Ureter (tissue), 1 donor: ENCODE measurements around the gene FOXL2. TPM values are rescaled to one million over a fixed set of nuclear protein-coding genes. Genes with fewer than 3 reads are reported as not detected.
"Not testable (repeated sequence)": the region's sequence is repeated elsewhere in the genome, so short reads cannot be mapped to it uniquely, and the experiment has no call there.

ENCODE experiments used
- DNase-seq: peaks from one replicate; pipeline ENCODE4 v3.0.0-alpha.2; 2020; ENCODE audit warnings: low spot score
- total RNA-seq: library from RNA; stranded (reverse); gene quantifications from one replicate; pipeline ENCODE4 v1.2.4, GENCODE V29; 2023
- donor health status: DM: yes; HTN: yes; CAD: no.

FOXL2 gene
- total RNA-seq, 1 donor from 2014 or later = not detected

DNA sequence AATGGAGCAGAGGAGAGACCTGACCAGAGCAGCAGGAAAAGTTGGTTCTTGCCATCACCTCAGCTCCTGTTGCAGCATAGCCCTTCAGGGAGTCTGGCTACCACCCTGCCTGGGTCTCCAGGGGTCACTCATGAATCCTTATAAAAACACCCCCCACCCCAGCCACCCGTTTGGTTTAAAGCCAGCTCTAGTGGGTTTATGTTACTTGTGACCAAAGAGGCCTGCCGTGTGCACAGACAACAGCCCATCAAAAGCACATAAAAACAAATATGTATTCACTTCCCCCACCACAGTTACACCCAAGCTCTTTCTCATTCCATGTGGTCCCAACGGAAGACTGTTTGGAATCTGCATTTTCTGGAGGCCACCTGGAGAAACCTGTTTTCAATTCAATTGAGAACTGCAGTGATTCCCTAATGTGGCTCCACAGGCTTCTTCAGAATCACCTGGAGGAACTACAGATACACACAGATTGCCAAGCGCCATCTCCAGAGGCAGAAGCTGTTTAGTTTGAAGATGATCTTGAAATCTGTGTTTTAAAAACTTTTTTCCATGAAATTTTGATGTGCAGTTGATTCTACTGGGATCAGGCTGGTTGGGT, 13.8 kb downstream of the FOXL2 start:
- DNase-seq = no peak

DNA sequence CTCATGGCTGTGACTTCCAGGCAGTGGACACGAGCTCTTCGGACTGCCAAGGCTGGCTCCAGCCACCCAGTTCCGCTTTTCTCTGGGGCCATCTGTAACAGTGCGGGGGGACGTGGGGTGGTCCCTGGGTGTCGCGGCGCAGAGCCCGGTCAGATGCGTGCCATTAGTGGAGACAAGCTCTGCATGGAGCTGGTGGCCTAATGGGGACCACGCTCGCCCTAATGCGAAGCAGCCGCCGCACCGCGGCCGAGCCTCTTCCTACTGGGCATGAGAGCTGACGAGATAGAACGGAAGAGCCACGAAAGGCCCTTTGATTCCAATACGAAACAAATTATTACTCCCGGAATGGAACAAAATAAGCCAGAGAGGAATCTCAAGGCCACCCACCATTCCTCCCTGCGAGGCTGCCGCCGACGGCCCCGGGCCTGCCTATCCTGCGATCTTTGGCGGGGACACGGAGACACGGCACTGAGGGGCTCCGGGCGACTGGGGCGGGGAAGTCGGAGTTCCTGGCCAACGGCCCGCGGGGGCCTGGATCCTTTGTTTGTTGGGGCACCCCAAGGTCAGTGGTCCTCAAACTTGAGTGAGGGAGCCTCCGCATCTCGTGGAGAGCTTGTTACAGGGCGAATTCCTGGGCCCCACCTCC, 18.1 kb downstream of the FOXL2 start:
- DNase-seq = no peak

DNA sequence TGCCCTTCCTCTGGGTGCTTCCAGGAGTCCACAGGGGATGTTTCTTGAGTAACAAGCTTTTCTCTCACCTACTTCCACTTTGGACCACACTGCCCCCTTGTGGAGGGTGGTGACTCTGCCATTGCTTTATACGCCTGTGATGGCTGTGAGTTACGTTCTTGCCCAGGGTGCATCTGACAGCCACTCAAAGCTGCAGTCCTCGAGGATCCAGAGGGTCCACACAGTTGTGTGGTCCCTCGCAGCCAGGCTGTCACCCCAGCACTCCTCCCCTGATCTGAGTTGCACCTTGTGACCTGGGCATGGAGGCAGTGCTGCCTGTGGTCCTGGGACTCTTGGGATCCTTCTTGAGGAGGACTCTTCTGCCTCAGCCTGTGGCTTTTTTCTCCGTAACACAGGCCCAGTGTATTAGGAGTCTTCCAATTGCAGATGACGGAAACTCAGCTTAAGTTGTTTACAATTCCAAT, 23.4 kb downstream of the FOXL2 start:
- DNase-seq = peak; percentile 85

DNA sequence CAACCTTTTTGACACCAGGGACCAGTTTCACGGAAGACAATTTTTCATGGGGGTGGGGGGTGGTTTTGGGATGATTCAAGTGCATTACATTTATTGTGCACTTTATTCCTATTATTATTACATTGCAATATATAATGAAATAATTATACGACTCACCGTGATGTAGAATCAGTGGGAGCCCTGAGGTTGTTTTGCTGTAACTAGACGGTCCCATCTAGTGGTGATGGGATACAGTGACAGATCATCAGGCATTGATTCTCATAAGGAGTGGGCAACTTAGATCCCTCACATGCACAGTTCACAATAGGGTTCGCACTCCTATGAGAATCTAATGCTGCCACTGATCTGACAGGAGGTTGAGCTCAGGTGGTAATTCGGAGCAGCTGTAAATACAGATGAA, 24.5 kb downstream of the FOXL2 start:
- not testable (repeated sequence) for DNase-seq

DNA sequence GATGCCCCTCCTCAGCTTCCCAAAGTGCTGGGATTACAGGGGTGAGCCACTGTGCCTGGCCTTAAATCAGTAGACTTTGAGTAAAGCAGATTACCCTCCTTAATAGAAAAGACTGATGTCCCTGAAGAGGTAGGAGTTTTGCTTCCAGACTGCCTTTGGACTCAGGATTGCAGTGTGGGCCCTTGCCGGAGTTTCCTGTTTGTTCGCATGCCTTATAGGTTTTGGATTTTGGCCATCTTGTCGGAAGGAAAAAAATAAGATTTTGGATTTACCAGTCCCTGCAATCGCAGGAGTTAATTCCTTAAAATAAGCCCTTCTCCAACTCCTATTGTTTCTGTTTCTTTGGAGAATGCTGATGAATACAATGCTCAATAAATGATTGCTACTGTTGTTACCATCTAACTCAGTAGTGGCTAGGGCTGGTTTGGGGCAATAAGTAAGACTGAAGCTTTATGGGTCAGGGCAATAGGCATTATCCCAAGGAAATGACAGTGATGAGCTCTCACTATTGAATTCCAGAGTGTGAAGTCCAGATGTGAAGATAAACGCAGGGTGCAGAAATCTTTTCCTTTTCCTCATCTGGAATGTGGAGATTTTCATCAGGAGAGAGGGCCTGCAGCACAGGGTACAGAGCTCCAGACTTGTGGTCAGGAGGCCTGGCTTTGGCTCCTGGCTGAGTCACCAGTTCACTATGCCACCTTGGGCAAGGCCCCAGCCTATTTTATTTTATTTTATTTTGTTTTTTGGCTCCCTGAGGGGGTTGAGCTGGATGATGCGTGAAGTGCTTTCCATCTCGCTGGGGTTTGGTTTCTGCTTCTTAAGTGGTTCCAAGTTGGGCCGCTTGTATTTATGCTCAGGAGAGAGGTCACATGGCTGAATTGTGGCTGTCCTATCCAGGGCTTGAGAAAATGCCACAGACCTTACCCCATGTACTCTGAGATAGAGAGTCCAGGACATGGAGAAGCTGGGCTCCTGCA, 25.3 kb downstream of the FOXL2 start:
- no peak for DNase-seq

DNA sequence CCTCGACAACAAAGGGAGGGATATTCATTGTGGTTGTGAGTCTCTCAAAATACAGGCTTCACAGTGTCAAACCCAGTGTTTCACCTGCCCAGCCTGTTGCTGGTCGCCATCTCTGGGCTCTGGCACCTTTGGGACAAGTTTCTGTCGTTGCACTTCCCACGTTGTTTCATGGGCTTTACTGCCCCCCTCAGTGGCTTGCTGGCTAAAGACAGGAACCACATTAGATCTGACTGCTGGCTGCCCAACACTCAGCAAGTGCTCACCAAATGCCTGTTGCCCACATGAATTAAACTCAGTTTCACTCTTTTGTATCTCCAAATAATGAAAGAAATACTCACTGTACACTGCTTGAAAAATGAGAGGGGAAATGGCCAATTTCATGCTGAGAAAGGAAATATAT, 27.6 kb downstream of the FOXL2 start:
- no peak for DNase-seq

DNA sequence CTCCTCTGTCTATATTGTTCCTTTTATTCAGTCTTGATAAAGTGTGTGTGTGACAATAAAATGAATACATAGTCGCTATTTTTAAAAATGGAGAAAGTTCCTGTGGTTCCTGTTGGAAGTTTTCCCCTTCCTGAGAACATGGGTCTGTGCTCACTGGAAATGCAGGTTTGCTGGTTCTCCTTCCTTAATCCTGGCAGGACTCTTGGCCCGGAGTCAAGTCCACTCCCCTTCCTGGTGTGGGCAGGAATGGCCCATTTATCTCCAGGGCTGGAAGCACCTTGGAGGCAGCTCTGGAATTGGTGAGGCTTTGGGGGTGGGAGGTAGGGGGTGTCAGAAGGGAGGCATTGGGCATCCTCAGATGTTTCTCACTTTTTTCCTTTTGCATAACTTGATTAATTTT, 30.1 kb downstream of the FOXL2 start:
- DNase-seq = no peak

DNA sequence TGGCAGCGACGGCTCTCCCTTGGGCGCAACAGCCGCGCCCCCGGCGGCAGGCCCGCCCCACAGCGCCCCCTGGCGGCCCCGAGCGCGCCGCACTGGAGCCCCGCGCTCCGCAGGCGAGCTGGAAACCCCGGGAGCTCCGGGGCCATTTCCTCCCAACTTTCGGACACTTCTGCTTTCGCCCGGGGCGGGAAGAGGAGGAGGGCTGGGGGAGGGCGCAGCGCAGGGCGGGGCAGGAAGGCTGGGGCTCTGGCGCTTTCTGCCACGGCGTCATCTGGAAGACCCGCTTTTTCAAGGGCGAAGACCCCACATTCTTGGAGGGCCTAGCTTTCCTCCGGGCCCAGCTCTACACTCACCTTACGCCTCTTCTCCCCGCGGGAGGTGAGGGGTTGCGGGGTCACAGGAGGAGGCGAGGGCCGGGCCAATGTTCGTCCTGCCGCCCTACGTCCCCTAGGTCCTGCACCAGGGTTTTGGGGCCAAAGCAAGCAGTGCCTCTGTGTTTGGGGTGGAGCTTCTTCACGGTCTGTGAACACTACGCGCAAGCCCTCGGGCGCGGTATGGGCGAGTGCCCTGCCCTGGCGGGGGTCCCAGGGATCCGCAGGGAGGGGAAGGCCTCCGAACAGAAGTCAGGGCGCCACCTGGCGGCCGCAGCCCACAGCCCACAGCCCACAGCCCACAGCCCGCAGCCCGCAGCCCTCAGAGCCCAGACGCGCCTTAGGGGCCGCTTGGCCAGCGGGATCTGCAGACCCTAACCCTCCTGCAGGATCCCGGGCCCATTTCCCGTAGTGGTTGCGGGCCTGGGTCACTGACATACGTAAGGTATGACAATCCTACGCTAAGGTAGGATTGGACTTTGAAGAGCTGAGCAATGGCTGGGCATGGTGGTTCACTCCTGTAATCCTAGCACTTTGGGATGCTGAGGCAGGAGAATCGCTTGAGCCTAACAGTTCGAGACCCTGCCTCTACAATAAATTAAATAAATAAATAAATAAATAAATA, 31.1 kb downstream of the FOXL2 start:
- DNase-seq = peak; percentile 94

DNA sequence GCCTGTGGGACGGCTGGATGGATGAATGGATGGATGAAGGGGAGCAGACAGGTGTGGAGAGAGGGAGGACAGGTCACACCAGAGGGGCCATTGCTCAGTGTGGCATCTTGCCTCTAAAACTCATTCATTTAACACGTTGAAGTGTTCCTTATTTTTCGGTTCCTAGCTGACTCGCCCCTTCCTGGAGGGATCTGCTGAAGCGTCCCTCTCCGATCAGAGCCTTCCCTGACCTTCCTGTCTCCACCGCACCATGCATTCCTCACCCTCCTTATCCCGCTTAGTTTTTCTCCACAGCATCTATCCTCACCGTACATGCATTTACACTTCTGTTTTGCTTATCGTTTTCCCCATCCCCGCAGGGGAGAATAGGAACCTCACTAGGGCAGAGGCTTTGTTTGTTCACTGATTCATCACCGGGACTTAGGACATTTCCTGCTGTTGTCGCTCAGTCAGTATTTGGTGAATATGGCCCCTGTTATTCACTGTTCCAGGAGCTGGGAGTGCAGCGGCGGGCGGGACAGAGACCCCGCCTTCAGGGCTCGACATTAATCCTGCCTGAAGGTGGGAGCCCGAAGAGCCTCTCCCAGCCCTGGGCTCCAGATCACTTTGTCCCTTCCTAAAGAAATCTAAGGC, 32.0 kb downstream of the FOXL2 start:
- DNase-seq = peak; percentile 59

DNA sequence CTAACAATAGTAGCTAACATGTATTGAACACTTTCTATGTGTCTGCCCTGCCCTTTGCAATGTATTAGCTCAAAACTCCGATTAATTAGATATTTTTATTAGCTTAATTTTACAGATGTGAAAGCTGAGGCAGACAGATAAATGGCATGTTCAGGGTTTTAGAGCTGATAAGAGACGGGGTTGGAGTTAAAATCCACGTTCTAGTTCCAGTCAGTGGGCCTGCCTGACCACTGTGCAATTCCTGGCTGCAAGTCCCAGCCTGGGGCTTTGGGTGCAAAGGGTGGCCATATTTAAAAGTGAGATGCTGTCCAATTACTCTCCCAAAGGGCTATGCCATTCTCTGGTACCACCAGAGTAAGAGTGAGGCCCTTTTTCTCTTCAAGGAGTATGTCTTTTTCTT, 33.2 kb downstream of the FOXL2 start:
- no peak for DNase-seq

DNA sequence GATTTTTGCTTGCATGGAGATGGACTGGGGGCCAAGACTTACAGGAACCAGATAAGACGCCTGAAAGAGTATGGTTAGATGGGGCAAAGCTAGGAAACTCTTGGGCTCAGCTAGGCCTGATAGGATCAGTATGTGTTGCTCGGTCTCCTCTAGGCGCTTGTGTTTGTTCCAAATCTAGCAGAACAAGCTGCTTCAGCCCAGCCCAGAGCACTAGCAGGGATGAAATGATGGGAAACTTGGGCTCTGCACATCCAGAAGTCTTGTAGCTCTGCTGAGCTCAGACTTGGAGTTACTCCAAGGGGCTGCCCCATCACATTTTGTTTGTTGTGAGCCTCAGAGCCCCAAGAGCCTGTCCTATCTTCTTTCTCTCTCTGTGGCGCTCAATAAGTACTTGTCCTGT, 34.7 kb downstream of the FOXL2 start:
- no peak for DNase-seq

DNA sequence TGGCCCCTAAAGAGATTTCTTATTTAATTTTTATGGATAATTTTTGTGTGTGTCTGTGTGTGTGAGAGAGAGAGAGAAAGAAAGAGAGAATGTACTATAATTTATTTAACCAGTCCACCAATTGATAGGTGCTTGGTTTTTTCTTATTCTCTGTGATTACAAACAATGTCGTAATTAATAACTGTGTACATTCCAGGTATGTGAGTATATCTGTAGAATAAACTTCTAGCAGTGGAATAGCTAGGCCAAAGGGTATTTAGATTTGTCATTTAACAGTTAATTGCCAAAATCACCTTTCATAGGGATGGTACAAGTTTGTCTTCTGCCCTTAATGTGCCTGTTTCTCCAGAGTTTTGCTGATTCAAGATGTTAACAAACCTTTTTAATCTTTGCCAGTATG, 35.3 kb downstream of the FOXL2 start:
- no peak for DNase-seq

DNA sequence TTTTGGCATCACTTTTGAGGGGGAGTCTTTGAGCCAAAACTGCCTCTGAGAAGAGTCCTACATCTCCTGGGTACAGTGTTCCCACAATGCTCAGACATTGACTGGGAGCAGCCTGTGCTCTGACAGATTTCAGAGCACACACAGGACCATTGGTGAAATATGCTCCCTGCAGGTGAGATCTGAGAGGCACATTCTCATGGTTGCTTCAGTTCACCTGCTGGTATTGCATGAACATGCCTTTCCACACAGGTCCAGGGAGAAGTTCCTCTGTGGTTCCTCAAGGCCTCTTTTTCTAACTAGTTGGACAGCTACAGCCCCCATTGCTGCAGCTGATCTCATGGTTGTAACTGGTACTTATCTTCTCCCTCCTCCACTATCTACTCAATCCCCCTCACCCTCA, 37.0 kb downstream of the FOXL2 start:
- DNase-seq = no peak

DNA sequence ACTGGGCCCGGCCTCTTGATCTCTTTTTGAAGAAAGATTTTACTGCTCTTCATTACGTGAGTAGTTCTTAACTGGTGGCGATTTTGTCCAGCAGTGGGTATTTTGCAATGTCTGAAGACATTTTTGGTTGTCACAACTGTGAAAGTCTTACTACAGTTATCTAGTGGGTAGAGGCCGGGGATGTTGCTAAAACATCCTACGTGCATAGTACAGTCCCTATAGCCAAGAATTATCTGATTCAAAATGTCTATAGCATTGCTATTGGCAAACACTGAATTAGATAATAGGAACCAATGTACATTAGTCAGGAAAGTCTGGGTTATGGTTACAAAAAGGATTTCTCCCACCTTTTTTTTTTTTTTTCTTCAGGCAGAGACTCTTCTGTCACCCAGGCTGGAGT, 38.1 kb downstream of the FOXL2 start:
- no peak for DNase-seq

DNA sequence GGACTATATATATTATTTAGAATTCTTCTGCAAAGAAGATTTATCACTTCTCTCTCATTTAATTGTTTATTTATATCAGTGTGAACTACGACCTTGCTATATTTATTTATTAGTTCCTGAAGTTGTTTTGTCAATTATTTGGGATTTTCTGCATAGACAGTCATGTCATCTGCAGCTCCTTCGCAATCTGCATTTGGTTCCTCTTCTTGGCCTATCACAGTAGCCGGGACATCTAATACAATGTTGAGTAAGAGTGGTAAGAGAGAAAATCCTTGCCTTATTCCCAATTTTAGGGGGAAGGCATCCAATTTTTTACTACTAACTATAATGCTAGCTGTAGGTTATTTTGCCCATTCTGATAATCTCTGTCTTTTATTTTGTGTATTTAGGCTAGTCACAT, 39.4 kb downstream of the FOXL2 start:
- no peak for DNase-seq

DNA sequence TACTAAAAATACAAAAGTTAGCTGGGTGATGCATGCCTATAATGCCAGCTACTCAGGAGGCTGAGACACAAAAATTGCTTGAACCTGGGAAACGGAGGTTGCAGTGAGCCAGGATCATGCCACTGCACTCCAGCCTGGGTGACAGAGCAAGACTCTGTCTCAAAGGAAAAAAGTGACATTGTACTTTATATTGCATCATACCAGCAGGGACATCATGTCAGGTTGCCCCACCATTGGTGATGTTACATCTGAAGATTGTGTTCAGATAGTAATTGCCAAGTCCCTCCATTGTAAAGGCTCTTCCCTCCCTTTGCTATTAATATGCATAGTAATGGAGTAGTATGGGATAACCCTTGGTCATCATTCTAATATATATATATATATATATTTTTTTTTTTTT, 44.8 kb downstream of the FOXL2 start:
- DNase-seq = no peak

DNA sequence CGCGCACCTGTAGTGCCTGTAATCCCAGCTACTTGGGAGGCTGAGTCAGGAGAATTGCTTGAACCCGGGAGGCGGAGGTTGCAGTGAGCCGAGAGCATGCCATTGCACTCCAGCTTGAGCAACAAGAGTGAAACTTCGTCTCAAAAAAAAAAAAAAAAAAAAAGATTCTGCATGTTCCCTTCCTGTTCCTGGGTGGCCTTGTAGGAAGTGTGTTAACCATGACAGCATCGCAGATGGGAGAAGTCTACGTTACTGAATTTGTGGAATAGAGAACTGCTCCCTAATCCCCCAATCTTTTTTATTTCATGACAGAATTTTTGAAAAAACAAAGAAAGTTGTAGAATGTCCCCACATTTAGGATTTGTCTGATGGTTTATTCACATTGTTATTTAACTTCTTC, 45.4 kb downstream of the FOXL2 start:
- no peak for DNase-seq

DNA sequence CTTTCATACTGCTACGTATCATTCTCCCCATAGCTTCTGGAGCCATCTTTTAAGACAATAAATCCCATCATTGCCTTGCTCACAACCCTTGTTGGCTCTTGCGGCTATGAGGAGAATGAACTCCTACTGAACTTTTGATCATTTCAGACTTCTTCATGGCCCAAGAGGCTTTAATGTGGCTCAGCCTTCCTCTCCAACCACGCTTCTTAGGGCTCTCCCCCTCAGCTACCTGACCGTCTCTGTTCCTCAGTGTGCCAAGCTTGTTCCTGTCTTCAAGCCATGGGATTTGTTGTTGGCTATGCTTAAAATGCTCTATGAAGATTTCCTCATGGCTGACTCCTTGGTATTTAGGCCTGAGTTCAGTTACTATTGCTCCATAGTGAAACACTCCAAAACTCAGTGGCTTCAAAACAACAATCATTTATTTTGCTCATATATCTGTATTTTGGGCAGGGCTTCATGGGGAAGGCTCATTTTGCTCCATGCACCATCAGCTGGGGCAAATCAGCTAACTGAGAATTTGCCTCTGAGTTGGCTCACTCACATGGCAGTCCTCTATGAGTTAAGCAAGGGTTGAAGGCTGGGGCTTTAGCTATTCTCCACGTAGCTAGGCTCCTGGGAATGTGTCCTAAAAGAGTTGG, 47.5 kb downstream of the FOXL2 start:
- DNase-seq = no peak

DNA sequence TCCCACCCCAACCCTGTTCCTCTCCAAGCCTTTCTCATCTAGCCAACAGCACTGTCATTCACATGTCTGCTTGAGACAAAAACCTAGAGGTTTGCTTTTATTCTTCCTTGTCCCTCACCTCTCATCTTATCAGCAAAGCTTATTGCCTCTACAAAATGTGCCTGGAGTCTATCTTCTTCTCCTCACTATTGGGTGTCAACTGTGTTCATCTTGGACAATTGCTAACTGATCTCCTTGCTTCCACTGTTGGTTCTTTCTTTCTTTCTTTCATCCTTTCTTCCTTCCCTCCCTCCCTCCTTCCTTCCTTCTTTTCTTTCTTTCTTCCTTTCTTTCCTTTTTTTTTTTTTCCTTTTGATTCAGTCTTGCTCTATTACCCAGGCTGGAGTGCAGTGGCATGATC, 48.2 kb downstream of the FOXL2 start:
- DNase-seq = no peak

DNA sequence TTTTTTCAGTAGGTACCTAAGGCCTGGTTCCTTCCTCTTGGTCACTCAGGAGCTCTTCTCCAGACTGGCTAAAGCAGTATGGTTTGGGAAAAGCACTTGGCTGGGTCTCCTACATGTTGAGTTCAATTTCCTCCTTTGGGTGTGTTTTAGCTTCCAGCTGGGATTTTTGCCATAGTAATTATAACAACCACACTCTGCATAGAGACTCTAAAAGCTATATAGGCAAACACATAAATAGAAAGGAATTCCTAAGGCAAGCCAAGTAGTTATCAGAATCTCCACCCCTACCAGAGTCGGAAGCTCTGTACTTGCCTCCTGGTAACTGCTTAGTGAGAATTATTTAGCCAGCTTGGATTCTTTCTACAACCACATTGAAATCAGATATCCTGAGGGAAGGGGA, 48.6 kb downstream of the FOXL2 start:
- no peak for DNase-seq
